Dermis microvascular lymphatic vessel endothelial cell (primary cell): ENCODE results near the gene HAT1. TPM values are rescaled to one million over a fixed set of nuclear protein-coding genes. Genes with fewer than 3 reads are reported as not detected.

Experiments
- total RNA-seq: library from RNA; depleted of rRNA; stranded (reverse); fragments of >200 nt; gene quantifications from 2 replicates; pipeline ENCODE4 v1.2.1, GENCODE V29; 2014

The HAT1 gene
- total RNA-seq, 1 donor from 2014 or later: 28.8 TPM

Other genes starting within 250 kb of the HAT1 start
- gene DYNC1I2, start 235.0 kb upstream of the HAT1 start, total RNA-seq: 122 and 135 TPM in 2 replicates
- 9.9 and 11.8 TPM in 2 replicates for gene SLC25A12, start 28.2 kb upstream of the HAT1 start, total RNA-seq
- 2.4 and 2.7 TPM in 2 replicates for gene METAP1D, start 77.5 kb downstream of the HAT1 start, total RNA-seq
- under 0.01 TPM in 1 of 2 replicates, not detected in the other for gene DLX1, start 163.0 kb downstream of the HAT1 start, total RNA-seq
- not detected in 2 replicates for gene DLX2, start 180.4 kb downstream of the HAT1 start, total RNA-seq